GM19351 (cell line): ENCODE data around the gene KCNJ12.

Experiments used
- ATAC-seq: cut with Tn5 transposase; IDR thresholded peaks from one replicate; pipeline ENCODE4 v1.9.1; 2021; ENCODE audit warnings: mild to moderate bottlenecking, moderate library complexity; ENCODE audit not compliant: unreplicated experiment

KCNJ12 gene

DNA sequence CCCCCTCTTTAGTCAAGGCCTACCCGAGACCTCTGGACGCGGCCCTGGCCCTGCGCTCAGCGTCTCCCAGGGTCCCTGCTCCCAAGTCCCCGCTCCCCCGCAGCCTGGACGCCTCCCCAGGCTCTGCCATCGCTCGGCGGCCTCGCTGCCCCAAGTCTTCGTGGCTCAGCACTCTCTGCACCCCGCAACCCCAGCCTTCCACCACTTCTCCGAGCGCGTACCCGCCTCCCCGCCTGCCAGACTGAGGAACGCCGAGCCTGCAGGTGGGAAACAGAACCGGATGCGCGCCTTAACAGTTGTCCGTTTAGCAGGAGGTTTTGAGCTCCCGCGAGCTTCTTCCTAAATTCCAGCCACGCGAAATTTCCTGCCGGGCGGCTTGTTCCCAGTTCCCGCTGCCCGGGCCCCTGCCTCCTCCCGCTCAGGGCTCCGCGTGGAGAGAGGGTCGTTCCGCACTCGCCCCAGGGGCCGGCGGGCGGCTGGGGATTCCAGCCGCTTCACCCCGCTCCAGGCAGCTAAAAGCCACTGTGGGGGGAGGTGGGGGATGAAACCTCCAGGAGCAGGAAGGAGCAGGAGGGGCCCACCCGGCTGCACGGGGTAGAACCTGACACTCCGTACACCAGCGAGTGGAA, 87.7 kb downstream of the KCNJ12 start:
- no peak for ATAC-seq

DNA sequence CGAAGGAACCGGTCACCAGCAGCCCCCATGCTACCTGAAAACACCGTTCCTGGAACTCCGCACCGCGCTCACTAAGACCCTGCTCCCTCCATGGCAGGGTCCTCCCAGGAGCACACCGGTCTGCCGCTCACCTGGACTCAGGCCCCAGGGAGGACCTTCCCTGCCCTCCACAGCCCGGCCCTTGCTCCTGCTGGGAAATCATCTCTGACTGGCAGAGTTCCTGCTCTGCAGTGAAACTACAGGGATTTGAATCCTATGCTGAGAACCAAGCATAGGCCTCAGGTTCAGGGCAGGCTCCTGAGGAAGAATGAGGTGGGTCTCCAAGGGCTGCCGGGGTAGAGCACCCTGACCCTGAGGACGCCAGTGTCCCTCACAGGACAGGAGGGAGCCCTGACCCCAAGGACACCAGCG, 88.5 kb downstream of the KCNJ12 start:
- no peak for ATAC-seq

DNA sequence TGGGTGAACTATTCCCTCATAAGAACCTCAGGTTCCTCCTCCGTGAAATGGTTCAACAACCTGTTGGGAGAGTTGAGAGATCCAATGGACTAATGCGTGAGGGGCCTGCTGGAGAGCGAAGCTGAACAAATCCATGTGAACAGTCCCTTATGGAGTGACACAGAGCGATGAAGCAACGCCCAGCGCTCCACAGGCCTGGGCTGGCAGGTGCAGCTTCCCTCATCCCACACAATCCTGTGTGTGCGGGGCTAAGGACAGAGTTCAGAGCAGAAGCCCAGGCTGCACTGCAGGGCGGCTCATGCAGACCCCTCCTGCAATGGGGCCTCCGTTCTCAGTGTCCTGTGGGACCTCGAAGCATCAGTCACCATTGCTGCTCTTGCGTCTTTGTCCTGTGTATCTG, 90.4 kb downstream of the KCNJ12 start:
- ATAC-seq: no peak

- ATAC-seq: no peak
Measured at GRCh38 chr17:21467196-21467595, 91.0 kb downstream of the KCNJ12 start.

DNA sequence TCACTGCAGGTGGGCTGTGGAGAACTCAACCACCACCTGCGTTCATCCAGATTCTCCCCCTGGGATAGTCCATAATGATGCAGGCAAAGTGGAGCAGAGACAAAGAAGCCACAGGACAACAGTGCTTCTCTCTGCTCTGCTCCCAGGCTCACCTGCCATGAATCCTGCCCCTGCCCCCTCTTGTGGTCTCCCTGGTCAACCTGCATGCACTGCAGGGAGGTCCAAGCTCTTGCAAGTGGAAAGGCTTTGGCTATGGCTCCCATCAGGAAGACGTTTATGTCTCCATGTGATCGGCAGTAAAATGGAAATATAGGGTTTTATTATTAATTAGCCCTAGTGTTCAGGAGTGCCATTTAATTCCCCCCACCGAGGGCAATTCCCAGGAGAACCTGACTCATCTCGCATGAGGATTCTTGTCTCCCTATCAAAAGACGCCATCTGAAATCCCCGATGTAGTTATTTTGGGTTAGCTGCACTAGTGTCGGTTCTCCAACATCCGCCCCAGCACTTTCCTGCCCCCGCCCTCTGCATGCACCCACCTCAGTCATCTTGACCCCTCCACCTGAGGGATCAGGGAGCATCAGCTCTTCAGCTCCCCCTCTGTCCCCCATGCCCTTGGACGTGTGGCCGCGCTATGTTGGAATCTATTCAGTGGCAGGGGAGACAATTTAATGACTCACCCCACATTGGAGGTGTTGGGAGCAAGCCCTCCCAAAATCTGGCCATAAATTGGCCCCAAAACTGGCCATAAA, 91.8 kb downstream of the KCNJ12 start:
- no peak for ATAC-seq
